ENCODE results near the gene SLC26A11.

The SLC26A11 gene

DNA sequence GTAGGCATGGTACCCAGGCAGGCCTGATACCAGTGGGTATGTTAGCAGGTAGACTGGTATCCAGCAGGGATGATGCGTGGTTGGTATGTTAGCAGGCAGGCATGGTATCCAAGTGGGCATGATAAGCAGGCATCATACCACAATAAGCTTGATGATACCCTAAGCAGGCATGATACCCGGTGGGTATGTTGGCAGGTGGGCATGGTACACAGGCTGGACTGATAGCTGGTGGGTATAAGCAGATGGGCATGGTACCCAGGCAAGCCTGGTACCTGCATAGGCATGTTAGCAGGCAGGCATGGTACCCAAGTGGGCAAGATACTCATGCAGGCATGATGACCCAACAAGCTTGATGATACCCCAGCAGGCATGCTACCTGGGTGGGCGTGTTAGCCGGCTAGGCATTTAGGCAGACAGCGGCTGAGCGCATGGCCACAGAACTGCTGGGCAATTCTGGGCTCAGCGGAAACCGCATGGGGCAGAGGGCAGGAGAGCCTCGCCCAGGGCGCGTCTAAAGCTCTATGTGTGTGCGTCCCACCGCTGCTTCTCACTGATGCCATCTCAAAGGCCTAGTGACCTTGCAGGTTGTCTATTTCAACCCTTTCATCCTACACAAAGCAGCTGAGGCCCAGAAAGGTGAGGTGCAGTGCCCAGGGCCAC, 2.4 kb upstream of the SLC26A11 start:
- DNase-seq (ENCODE audit: low read depth): no peak

DNA sequence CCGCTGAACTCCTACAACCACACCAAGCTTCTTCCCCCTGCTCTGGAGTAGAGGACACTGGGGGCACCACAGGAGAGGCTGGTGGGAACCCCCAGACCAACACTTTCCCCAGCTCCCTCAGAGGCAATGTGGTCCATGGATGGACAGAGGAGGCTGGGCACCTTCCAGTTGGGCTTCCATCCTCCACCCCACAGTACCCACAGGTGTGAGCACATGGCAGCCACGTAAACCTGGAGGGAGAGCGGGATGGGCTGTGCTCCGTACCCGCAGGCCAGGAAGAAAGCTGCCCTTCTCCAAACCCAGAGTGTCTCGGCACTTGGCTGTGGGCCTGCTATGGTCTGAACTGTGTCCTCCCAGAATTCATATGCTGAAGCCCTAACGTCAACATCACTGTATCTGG, 1.8 kb upstream of the SLC26A11 start:
- no peak for DNase-seq (ENCODE audit: low read depth)

DNA sequence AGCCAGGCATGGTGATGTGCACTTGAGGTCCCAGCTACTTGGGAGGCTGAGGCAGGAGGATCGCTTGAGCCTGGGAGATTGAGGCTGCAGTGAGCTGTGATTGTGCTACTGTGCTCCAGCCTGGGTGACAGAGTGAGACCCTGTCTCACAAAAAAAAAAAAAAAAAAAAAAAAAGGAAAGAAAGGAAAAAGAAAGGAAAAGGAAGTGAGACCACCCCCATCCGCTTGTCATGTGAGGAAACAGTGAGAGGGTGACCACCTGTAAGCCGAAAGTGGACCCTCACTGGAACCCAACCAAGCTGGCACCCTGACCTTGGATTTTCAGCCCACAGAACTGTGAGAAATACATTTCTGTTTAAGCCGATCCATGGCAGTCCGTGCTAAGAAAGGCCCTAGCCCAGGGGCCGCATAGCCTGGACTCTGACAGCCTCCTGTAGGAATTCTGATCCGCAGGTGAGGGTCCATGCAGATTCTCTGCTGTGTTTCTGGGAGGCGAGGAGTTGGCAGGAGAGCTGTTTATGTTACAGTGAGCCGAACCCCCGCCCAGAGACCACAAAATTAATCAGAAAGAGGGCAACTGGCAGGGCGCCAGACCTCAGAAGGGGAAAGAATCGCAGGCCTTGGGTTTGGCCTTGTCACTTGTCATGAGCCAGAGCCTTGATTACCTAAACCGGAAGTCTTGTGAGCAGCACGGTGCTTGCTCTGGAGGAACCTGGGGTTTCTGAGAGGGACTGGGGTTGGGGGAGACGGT, 1.0 kb upstream of the SLC26A11 start:
- peak; percentile 90 for DNase-seq (ENCODE audit: low read depth)

DNA sequence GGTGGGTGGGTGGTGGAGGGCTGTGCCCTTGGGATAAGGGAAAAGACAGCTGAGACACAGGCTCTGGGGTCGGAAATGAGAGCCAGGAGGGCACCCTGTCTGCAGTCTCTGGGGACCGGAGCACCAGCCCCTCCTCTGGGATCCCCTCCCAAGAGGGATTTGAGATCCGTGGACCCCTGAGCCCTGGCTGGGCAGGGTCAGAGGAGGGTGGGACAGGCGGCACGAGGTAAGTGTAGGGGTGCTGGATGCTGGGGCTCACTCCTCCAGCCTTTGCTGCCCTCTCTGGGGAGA, 519 bp upstream of the SLC26A11 start:
- DNase-seq (ENCODE audit: low read depth): no peak

DNA sequence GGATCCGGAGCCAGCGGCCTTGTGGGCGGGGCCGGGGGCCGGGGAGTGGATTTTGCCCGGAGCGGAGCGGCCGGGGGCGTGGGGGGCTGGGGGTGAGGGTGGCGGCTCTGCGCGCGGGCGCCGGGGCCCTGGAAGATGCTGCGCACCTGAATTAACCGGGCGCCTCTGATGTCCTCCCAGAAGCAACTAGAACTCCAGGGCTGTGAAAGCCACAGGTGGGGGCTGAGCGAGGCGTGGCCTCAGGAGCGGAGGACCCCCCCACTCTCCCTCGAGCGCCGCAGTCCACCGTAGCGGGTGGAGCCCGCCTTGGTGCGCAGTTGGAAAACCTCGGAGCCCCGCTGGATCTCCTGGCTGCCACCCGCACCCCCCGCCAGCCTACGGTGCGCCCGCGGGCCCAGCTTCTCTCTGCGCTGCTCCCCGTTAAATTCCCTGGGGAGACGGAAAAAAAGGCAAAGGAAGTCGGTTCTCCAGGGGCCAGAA, 549 bp downstream of the SLC26A11 start:
- peak; percentile 9 for DNase-seq (ENCODE audit: low read depth)

DNA sequence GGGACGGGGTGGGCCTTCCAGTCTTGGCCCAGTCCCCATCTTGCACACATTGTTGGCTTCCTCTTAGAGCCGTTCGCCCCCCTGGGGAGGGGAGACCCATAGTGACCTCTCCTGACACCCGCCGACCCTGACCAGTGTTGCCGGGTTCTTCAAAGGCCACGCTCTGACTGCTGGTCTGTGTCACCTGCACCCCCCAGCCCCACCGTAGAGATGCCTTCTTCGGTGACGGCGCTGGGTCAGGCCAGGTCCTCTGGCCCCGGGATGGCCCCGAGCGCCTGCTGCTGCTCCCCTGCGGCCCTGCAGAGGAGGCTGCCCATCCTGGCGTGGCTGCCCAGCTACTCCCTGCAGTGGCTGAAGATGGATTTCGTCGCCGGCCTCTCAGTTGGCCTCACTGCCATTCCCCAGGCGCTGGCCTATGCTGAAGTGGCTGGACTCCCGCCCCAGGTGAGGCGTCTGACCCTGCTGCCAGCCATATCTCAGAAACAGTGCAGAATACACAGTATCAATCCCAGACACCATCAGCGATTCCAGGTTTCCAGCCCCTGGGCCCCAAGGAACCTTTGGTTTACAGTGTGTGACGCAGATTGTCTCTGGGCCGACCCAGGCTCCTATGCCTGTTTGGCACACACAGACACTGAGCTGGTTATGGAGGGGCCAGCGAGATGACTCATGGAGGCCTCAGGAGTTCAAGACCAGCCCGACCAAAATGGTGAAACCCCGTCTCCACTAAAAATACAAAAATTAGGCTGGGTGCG, 1.3 kb downstream of the SLC26A11 start:
- no peak for DNase-seq (ENCODE audit: low read depth)

DNA sequence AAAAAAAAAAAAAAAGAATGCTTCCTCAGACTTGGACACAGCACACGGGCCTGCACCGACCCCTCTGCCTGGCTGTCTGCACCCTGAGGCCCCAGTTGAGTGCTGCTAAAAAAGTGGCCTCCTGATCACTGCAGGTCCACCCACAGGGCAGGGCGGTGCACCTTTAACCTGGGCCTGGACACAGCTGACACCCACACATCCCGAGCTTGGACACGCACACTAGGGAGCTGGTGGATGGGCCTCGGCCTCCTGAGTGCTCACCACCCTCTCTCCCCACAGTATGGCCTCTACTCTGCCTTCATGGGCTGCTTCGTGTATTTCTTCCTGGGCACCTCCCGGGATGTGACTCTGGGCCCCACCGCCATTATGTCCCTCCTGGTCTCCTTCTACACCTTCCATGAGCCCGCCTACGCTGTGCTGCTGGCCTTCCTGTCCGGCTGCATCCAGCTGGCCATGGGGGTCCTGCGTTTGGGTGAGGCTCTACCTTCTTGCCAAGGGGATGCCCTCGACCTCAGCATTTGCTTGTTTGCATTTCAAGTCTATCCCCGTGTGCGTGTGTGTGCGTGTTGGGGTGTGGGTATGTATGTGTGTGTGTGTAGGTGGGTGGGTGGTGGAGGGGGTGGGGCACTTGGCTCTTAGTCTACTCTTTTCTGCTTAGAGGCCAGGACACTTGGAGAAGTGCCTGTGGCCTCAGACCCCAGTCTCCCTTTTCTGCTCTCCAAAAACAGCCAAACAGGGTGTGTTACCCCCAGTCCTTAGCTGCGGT, 2.3 kb downstream of the SLC26A11 start:
- no peak for DNase-seq (ENCODE audit: low read depth)

DNA sequence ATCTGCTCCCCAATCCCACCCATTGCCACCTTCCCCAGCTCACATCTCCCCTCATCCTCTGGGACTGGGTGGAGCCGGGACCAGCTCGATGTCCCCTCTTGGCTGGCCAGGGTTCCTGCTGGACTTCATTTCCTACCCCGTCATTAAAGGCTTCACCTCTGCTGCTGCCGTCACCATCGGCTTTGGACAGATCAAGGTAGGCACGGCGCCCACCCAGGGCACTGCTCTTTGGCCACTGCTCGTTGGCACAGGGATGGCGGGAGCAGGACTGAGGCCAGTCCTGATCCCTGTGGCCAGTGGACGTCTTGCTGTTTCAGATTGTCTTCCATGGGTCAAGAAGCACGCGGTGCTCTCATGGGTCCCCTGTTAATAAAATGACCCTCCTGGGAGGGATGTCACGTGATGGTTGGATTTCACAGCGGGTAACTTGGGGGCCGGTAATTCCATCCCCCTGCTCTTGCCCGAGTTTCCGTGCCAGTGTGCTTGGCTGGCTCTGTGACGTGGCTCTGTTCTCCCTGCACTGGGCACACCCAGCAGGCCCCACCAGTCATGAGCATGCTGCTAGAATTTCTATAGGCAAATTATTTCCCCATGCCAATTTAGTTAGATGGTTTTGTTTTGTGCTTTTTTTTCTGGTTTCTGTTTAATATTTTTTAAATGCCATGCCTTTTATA, 3.1 kb downstream of the SLC26A11 start:
- DNase-seq (ENCODE audit: low read depth): no peak

DNA sequence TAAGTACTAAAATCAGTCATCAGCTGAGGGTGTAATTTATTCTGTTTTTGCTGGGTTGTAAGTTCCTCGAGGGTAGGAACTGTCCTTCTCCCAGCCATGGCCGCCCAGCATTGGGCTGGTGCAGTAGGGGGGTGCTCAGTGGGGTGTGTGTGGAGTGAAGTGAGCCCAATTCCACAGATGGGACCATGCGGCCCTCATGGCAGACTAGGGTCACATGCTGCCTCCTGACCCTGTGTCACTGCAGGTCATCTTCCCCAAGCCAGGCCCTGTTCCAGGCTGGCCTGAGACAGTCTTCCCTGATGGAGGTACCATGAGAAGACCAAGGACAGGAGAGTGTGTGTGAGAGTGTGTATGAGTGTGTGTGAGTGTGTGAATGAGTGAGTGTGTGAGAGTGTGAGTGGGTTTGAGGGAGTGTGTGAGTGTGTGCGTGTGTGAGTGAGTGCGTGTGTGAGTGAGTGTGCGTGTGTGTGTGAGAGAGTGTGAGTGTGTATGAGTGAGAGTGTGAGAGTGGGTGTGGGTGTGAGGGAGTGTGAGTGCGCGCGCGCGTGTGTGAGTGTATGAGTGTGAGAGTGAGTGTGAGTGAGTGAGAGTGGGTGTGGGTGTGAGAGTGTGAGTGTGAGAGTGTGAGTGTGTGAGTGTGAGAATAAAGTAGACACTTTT, 3.7 kb downstream of the SLC26A11 start:
- DNase-seq (ENCODE audit: low read depth): no peak

DNA sequence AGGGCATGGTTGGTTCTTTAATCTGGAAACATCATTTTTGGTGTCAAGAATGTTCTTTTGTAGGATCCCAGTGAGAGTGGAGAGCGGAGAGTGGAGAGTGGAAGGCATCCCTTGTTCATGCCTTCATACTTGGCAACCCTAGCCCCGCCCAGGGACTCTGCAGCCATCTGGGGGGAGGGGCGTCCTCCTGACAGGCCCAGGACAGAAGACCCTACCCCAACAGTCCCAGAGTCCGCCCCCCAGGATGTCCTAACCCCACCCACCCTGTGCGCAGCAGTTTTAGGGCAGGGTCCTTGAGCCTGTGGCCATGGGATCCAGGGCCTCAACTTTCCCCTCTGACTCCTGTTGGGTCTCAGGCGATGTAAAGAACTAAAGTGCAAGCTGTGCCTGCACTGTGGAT, 4.5 kb downstream of the SLC26A11 start:
- DNase-seq (ENCODE audit: low read depth): no peak

DNA sequence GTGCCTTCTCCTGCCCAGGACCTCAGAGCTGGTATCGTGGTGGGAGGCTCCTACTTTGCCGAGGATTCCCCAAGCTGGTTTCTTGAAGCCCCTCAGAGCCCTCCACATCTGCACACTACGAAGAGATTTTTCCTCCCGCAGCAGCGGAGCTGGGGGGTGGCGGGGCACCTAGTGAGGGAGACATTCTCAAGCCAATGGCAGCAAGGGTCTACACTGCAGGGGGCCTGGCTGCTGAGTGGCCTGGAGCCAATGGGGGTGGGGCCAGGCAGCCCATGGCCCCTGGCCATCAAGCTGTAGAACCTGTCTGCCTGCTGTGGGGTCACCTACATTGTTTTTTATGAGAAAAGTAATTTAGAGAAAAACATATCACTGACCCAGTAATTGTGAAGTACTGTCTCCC, 5.0 kb downstream of the SLC26A11 start:
- DNase-seq (ENCODE audit: low read depth): no peak

DNA sequence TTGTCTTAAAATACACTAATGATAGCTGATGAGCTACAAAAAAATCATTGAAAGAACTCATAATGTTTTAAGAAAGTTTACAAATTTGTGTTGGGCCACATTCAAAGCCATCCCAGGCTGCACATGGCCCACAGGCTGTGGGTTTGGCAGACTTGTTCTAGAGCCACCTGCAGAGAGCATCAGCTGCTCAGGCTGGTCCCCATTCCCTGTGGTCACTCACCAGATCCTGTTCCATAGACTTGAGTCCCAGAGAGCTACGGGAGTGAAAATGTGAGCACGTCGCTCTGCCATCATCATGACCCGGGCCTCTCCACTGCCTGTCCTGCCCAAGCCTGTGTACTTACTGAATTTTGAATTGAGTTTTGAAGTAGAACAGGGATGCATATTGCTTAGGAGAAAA, 6.9 kb downstream of the SLC26A11 start:
- no peak for DNase-seq (ENCODE audit: low read depth)

DNA sequence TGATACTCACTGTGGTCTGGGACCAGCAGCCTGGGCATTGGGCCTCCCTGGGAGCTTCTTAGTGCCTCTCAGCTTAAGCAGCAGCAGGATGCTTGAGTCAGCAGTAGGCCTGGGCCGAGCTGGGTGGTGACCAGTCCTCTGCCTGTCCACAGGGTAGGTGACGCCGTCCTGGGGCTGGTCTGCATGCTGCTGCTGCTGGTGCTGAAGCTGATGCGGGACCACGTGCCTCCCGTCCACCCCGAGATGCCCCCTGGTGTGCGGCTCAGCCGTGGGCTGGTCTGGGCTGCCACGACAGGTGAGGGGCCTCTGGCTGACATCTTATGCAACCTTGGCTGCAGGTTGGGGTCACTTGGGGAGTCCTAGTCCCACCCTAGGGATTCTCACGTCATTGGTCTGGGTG, 7.4 kb downstream of the SLC26A11 start:
- DNase-seq (ENCODE audit: low read depth): no peak

DNA sequence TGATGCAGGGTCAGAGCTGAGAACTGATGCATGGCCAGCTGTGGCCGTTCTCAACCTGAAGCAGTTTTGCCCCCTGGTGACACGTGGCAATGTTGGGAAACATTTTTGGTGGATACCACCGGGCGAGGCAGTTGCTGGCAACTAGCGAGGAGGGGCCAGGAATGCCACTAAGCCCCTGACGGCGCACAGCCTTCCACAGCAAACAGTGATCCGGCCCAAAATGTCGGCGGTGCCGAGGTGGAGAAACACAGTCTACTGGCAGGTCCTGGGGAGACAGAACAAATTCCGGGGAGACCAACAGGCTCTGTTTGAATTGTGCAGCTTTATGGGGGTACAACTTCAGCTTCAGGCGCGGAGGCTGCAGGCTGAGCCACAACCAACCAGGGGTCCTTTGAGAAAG, 8.2 kb downstream of the SLC26A11 start:
- DNase-seq (ENCODE audit: low read depth): no peak

DNA sequence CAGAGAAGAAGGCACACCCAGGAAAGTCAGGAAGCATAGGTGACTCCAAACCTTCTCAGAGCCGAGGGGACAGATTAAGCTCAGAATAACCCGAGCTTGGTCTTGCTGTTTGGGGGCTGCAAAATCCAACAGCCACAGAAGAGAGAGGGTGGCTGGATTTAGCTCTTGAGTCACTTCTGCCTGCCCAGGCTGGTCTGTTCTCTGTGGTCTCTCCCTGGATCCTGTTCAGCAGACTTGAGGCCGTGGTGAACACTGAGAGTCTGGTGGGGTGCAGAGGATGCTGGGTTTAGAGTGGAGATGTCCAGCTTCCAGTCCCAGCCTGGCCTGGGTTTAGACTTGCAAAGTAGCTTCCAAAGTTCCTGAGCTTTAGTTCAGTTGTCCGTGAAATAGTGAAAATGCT, 8.8 kb downstream of the SLC26A11 start:
- no peak for DNase-seq (ENCODE audit: low read depth)

DNA sequence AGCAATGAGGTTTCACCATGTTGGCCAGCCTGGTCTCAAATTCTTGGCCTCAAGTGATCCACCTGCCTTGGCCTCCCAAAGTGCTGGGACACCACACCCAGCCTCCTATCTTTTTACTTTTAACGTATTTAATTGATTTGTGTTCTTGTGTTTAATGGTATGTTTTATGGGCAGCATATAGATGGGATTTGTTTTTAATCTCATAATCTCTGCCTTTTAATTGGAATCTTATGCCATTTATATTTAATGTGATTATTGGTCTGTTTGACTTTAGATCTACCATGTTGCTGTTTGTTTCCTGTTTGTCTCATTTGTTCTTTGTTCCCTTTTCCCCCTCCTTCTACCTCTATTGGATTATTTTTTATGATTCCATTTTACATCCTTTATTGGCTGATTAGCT, 12.2 kb downstream of the SLC26A11 start:
- no peak for DNase-seq (ENCODE audit: low read depth)

DNA sequence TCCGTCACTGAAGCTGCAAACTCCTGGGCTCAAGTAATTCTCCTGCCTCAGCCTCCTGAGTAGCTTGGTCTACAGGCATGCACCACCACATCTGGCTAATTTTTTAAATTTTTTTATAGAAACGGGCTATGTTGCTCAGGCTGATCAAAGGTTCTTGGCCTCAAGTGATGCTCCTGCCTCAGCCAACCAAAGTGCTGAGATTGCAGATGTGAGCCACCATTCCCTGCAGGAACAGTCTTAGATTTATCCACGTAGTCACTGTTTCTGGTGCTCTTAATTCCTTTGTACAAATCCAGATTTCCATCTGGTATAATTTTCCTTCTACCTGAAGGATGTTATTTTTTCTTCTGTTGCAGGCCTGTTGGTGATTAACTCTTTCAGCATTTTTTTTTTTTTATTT, 13.0 kb downstream of the SLC26A11 start:
- DNase-seq (ENCODE audit: low read depth): no peak

DNA sequence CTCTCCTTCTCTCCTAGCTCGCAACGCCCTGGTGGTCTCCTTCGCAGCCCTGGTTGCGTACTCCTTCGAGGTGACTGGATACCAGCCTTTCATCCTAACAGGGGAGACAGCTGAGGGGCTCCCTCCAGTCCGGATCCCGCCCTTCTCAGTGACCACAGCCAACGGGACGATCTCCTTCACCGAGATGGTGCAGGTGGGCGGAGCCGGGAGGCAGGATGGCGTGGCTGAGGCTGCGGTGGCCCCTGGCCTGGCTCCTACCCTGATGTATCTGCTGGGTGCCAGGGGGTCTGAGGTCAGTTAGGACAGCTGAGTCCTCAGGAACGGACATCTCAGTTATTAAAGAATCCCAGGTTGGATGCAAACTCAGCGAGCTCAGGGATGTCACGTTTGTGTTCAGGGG, 16.7 kb downstream of the SLC26A11 start:
- no peak for DNase-seq (ENCODE audit: low read depth)

DNA sequence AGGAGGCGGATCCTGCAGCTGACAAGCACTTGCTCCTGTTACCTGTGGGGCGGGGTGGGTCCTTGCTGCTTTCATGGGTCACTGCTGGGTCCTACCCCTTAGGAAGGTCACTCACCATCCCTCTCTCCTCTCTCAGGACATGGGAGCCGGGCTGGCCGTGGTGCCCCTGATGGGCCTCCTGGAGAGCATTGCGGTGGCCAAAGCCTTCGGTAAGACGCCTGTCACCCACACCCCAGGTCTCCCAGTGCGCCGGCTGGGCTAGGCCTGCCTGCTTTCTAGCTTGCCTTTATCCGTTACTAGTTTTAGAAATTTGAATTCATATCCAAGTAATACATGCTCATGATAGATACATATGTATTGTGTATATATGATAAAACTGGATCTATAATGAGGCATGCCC, 17.2 kb downstream of the SLC26A11 start:
- DNase-seq (ENCODE audit: low read depth): no peak

DNA sequence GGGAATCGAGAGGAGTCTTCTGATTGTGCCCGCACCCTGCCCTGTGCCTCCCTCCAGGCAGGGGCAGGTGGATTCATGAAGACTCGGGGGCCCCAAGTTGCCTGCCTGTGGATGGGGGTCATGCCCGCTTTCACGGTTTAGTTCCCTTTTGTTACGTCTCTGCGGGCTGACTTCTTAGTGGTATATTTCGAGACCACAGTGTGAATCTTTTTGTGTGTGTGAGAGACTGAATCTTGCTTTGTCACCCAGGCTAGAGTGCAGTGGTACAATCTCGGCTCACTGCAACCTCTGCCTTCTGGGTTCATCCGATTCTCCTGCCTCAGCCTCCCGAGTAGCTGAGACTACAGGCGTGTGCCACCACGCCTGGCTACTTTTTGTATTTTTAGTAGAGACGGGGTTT, 22.3 kb downstream of the SLC26A11 start:
- no peak for DNase-seq (ENCODE audit: low read depth)

Measured in activated T-cell treated with anti-CD3 and anti-CD28 coated beads for 48 hours (primary cell).